Measurements from ENCODE around the gene MATN3.

Gene MATN3

DNA sequence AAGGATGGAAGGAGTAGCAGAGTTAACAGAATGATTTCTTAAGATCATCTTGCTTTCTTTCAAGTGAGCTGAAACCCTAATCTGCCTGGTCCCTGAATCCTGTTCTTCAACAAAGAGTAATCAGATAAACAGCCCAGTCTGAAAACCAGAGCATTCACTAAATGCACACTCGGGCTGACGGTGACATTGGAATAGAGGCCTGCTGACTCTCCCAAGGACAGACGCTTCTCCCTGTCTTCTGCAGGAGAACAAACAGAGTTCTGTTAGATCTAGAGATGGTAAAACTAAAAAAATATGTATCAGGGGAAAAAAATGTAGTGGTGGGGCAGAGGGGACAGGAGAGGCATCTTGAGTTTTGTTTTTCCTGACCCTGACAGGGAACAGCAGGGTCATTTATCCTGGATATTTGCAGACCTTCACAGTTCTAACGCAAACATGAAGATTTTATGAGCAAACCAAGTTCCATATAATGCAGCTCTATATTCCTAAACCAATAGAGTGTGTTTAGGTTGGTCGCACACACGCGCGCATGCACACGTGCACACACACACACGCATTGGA, 7.3 kb downstream of the MATN3 start:
- no peak for DNase-seq (ENCODE audit: low spot score)

DNA sequence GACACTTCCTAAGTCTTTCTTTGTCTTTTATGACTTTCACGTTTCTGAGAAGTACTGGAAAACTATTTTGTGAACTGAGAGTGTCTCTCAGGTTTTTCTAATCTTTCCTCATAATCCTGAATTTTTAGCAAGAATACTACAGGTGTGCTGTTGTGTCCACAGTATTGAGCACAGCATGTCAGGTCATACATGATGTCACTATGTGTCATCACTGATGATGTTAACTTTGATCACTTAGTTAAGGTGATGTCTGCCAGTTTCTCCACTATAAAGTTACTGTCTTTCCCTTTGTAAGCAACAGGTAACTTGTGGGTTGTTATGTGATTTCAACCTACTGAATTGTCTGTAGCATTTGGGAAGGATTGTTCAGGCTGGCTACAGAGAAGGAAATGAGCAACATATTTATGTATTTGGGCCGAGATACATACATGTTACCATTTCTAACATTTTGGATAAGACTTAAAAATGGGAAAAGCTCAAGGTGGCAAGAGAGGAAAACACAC, 11.1 kb downstream of the MATN3 start:
- DNase-seq (ENCODE audit: low spot score): peak; percentile 12

DNA sequence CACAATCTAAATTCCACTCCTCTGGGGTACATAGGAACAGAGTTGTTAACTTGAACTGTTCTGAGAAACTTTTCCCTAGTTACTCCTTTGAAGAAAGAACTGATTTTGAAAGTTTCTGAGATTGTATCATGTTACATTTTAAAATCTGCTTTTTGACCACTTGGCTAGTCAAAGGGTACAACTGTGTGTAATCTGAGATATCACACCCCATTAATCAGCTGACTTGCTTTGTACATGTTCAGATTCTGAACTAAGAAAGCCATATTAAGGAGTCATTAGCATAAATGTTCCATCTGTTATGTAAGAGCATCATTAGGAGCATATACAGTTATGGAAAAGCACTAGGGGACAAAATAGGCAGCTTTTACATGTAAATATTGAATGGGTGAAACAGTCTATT, 18.7 kb downstream of the MATN3 start:
- no peak for DNase-seq (ENCODE audit: low spot score)

DNA sequence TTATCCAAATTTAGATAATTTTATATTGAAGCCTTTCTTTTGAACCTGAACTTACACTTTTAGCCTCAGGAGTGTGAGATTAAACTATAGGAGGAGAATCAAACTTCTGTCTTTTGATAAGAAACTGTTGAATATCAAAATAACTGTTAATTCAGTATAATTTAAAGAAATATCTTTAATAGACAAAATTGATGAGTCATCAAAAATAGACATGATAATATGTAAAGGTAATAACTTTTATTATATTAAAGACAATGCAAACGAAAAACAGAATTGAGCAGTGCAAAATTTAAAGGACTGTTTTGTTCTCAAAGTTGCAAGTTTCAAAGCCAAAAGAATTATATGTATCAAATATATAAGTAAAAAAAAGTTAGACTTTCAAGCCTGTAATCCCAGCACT, 20.6 kb downstream of the MATN3 start:
- no peak for DNase-seq (ENCODE audit: low spot score)

DNA sequence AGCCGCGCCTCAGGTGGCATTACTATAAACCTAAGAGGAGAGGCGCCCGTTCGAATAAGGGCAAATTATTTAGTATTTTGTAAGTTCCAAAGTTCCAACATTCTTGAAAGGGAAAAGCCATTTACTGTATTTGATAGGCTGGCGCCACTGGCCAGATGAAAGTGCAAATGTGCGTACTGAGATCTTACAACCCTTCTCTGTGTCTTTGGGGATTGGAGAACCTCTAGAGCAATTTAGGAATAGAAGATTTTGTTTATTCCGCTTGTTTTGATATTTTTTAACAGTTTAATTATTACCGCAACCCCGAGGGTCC, 22.1 kb downstream of the MATN3 start:
- no peak for DNase-seq (ENCODE audit: low spot score)

DNA sequence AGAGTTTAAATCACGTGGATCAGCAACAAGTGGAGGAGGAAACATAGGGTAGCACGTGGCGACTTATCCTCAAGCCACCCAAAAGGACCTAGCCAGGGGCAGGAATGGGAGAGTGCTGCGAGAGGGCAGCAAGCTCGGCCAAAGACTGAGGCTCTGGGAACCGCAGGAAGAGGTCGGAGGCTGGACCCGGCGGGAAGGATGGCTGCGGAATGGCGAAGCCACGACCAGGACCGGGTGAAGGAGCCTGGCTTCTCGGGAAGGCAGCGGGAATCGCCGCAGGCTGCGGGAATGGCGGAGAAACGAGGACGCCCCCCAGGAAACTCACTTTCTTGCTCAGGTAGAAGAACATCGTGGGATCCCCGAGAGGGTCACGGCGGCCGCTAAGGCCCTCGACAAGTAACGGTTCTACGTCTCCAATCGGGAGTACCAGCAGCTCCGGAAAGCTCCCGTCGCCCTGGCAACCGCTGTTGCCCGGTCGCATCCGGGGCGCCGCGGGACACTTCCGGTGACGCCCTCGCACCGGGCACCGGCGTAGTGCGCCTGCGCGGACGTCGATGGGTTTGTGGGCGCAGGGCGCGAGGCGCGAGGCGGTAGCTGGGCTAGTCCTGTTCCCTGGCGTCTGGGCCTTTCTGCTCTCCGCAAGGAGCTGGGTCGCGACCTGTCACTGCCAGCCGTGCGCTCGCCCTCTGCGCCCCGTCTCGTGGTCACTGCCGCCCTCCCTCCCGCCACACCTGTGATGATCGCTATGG, 22.6 kb downstream of the MATN3 start, which contains the start of gene WDR35:
TSS of gene WDR35 (minus strand) at position 439 of the 749 bp plus-strand sequence. CDS start at position 349, 90 bp downstream.
- peak; percentile 91 for DNase-seq (ENCODE audit: low spot score)

DNA sequence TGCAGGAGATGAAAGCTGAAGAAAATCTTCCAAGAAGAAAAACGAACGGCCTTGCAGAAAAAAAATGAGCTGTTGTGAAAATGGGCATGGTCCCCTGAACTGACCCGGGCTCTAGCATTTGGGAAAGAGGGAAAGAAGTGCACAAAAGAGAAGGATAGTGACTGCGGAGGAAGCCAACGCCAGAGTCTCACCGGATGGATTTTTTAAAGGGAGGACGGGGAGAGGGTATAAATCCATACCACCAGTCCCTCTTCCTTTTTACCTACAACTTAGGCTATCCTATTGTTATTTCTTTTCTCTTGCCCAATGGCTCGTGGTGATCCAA, 23.2 kb downstream of the MATN3 start:
- no peak for DNase-seq (ENCODE audit: low spot score)

DNA sequence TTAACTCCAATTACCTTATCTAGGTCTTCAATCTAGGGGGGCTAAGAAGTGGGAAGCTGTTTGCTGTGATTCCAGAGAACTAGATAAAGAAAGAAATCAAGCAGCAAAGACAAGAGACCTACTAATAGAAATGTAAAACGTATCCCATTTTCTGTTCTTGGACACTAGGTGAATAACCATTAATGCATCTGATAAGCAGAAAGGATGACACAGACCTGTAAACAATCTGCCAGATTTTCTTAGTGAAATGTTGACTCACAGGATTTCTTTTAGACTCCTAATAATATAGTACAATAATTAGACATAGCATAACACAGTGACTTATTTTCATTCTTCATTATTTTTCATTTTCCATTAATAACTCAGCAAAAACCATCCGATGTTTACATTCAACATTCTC, 23.9 kb downstream of the MATN3 start:
- no peak for DNase-seq (ENCODE audit: low spot score)

DNA sequence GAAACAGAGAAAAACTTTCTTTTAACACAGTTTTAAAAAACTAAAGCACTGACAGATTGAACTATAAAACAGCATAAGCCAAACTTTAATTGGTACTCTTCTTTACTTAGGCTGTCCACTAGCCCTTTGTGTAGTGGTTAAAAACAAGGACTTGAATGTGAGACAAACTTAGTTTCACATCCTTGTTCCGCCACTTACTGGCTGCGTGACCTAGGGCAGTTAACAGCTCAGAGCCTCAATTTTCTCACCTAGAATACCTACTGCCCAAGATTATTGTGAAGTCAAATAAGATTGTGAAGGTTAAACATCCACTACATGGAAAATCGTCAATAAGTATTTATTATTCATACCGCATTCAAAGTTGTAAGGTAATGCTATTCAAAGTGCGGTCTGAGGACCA, 24.5 kb downstream of the MATN3 start:
- no peak for DNase-seq (ENCODE audit: low spot score)

DNA sequence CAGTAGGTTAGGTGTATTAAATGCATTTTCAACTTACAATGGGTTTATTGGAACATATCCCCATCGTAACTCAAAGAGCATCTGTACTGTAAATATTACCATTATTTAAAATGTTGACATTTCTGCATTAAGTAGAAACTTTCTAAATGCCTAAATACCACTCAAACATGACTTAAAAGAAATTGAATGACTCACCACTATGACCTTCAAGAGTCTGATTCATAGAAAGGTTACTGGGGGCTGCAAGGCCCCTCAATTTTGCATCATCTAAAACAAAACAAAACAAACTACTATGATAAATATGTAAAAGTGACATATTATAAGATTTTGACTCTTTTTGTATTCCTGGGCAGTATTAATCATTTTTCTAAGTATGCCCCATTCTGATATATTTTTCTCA, 30.2 kb downstream of the MATN3 start:
- no peak for DNase-seq (ENCODE audit: low spot score)

DNA sequence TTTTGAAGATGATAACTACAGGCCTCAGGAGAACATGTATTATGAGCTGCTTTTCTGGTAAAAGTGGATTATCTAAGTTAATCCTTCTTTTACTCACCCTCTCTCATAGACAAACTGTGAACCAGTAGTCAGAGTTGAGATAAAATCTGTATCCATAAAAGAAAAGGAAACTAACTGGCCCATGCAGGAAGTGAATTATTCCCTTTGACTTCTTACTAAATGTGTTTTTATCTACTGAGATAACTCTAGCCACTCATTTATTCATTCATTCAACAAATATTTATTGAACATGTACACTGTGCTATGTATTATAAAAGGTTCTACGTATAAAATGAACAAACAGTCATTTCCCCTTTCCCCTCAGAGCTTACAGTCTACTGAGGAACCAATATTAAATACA, 32.5 kb downstream of the MATN3 start:
- DNase-seq (ENCODE audit: low spot score): no peak

DNA sequence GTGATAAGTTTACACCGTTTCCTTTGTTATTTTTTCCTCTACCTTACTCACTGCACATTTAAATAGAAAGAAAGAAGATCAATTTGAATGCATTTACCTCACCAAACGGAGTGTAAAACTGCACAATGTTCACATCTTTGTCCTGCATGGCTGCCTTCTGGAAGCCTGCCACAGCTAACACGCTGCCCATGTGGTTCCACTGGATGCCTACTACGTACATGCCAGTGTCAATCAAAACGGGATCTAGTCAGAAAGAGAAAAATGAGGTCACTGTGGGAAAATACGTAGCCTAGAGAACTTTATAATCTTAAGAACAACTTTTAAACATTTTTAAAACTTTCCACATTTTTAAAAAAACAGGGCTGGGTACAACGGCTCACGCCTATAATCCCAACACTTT, 39.0 kb downstream of the MATN3 start:
- peak; percentile 49 for DNase-seq (ENCODE audit: low spot score)

DNA sequence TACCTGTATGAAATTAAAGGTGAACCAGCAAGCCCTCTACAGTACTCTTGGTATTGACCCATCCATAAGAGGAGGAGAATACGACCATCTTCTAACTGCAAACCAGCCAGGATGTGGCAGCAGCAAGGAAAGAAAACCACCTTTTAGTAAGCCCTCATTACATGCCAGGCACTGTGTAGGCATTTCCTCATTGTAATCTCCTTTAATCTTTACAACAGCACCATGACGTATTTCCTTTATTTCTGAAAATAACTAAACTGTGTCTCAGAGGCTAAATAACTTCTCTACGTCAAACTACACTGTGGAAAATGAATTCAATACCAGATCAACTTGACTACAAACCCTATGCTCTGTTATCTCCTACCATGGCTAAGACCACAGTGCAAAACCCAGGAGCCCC, 40.8 kb downstream of the MATN3 start:
- no peak for DNase-seq (ENCODE audit: low spot score)

DNA sequence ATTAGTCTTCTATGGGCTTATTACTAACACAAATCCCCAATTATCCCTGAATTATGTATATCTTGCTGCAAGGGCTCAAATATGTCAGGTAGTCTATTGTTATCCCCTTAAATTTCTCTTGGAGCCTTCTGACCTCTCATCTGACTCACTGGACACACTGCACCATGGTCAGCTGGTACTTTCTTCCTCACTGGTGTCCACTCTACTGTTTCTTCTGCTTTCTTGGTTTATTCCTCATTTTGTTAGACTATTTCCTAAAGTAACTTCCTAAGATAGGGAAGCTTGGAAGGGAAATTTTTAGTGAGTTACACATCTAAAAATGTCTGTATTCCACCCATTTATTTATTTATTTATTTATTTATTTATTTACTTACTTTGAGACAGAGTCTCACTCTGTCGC, 49.1 kb downstream of the MATN3 start:
- DNase-seq (ENCODE audit: low spot score): no peak

DNA sequence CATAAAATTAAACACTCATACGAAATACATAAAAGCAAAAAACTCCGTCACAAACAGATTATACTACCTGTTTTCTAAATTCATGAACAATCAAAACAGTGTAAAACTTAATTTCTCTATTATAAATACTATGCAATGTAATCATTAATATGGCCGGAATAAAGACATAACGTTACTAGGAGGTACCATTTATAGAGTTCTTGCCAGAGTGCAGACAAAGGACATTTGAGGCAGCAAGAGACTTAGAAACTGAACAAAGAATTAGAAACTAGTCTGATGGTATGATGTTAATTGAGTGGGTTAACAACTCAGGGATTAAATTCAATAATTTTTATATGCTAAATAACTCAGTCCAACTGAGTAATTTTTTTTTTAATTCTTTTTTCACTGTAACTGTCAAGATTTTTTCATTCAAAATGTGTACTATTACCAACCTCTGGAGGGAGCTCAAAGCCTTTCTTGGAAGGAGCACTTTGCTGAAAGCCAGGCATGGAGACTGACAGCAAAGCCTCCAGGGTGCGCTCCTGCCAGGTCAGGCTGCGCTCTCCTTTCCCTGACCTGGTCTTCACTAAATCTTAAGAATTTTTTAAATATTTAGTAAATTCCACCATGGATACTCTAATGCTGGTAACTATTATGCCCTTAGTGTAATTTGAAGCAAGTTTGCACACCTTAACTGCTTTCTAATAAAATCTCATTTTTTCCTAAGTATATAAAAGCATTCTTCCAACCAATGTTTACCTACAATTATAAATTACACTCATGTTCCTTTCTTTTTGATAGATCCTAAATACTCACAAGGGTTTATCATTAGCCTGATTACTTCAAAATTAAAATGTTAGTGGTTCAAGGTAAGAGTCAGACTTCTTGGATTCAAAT, 56.7 kb downstream of the MATN3 start:
- peak; percentile 76 for DNase-seq (ENCODE audit: low spot score)

DNA sequence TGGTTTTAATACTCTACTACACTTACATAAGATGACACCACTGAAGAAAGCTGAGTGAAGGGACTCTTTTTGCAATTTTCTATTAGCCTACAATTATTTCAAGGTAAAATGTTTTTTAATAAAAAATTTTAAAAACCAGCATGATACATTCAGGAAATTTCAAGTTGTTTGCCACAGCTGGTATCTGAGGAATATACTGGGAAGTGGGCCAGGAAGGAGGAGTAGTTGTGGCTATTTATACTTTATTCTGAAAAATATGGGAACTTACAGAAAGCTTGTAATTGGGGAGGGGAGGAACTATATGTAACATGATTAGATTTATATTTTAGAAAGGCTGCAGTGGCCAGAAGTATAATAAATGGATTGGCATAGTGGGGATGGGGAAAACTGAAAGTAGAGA, 63.4 kb downstream of the MATN3 start:
- DNase-seq (ENCODE audit: low spot score): no peak

DNA sequence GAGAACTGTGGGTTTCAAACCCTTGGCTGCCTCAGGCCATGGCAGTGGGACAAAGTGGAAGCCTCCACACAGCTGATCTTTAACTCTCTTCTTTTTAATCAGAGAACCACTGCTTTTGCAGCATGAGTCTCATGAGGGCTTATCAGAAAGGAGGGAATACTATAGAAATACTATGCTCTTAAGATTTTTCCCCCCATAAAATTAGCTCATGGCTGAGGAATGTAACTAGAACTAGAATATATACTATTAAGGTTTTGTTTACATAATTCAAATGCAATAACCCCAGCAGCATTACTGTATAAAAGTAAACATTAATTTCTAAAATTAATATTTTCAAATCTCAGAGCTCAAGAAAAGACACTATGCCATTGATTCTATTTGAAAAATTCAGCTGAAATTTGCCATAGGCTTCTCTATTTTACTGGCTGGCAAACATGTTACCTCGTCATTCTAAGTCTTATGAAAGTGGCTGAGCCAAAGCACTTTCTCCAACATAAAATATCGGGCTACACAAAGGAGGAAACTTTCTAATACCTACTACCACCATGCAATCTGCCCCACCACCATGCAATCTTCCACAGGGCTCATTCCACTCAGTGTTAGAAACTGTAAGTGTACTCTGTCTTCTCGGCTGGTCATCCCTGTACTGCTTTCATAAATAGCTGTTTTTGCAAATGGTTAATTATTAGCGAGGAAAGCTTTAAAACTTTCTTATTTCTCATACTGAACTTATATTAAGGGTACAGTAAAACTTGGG, 65.1 kb downstream of the MATN3 start:
- DNase-seq (ENCODE audit: low spot score): no peak

DNA sequence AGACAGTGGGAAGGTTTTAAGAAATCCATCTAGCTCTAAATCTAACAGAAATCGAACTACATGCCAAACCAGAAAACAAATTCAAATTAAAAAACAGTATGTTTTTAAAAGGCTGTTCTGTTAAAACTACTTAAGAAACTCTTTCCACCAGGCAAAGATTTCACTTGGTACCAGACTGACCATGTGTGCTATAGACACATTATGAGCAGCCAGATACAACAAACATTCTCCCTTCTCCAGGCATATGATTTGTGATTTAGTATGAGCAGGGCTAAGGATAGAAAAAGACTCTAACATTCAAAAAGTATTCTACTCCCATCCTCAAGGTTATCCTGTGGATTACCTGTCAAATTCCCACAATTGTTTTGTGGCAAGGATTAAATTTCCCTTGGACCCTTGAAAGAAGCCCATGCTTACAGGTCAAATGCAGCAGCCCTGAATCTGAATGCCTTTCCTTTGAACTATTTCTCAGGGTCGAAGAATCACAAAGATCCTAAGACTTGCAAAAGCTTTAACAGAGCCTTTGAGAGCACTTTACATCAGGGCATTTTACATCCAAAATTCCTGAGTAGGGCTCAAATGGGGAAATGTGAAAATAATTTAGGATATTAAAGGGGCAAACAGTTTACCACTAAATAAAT, 68.1 kb downstream of the MATN3 start:
- DNase-seq (ENCODE audit: low spot score): no peak

DNA sequence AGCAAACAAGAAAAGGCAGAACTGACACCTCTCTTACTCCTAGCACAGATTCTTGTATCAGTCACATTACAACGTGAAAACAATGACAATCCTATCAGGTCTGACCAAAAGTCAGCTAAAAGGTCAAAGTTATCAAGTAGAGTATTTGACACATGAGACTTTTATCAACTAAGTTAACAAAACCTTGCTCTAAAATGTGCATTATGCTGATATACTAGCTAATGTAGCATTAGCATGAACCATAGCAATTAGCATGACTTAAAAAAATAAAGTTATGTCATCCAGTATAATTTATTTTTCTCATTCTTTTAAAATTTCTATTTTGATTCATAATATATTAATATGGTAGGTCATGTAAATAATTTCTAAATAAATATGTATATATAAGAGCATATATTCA, 69.3 kb downstream of the MATN3 start:
- DNase-seq (ENCODE audit: low spot score): no peak

DNA sequence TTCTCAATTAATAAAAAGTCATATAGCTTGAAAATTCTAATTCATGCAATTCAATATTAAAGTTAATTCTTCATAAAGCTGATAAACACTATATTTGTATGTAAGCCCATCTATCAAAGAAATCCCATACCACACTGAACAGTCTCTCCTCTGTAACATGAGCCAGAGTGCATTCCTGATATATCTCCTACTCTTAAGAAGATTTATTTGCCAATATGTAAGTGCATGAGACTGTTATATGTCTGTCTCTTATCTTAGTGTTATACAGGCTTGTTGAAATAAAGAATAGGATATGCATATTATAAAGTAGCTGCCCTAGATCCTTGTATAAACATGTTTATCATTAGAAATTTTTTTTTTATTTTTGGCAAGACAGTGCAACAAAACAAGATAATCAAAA, 70.3 kb downstream of the MATN3 start:
- no peak for DNase-seq (ENCODE audit: low spot score)
